NT2/D1 (cell line): ENCODE measurements around the gene TTC34.

Experiments
- DNase-seq: peaks from one replicate; pipeline ENCODE4 v3.0.0-alpha.2; 2011; ENCODE audit warnings: low read depth, low spot score
- H3K27me3 ChIP-seq: 2 replicates; pipeline ENCODE4 v1.6.0; 2011; ENCODE audit warnings: mild to moderate bottlenecking; ENCODE audit not compliant: insufficient read length, insufficient read depth
- H3K36me3 ChIP-seq: 2 replicates; pipeline ENCODE4 v1.6.1; 2011; ENCODE audit warnings: mild to moderate bottlenecking, low read length, mixed read lengths; ENCODE audit not compliant: insufficient read depth, insufficient read length
- H3K4me1 ChIP-seq: 2 replicates; pipeline ENCODE4 v1.5.1; 2011; ENCODE audit not compliant: insufficient read depth, insufficient read length
- H3K4me3 ChIP-seq: 2 replicates; pipeline ENCODE4 v1.5.1; 2011; ENCODE audit warnings: low read depth; ENCODE audit not compliant: insufficient read length
- H3K9ac ChIP-seq: 2 replicates; pipeline ENCODE4 v1.6.0; 2011; ENCODE audit warnings: low read depth; ENCODE audit not compliant: insufficient read length
- H3K9me3 ChIP-seq: 2 replicates; pipeline ENCODE4 v1.5.1; 2011; ENCODE audit warnings: mild to moderate bottlenecking, low read length; ENCODE audit not compliant: insufficient read depth
- SUZ12 ChIP-seq: IDR thresholded peaks from 2 replicates; pipeline ENCODE4 v1.6.1; 2011; ENCODE audit not compliant: insufficient read length, insufficient read depth; ENCODE audit errors: extremely low read depth
- YY1 ChIP-seq: IDR thresholded peaks from 2 replicates; pipeline ENCODE4 v1.6.1; 2011; ENCODE audit not compliant: insufficient read length, insufficient read depth
- ZNF274 ChIP-seq: IDR thresholded peaks from 2 replicates; pipeline ENCODE4 v1.6.1; 2011; ENCODE audit warnings: mild to moderate bottlenecking, low read depth, low read length

TTC34 gene, protein sequence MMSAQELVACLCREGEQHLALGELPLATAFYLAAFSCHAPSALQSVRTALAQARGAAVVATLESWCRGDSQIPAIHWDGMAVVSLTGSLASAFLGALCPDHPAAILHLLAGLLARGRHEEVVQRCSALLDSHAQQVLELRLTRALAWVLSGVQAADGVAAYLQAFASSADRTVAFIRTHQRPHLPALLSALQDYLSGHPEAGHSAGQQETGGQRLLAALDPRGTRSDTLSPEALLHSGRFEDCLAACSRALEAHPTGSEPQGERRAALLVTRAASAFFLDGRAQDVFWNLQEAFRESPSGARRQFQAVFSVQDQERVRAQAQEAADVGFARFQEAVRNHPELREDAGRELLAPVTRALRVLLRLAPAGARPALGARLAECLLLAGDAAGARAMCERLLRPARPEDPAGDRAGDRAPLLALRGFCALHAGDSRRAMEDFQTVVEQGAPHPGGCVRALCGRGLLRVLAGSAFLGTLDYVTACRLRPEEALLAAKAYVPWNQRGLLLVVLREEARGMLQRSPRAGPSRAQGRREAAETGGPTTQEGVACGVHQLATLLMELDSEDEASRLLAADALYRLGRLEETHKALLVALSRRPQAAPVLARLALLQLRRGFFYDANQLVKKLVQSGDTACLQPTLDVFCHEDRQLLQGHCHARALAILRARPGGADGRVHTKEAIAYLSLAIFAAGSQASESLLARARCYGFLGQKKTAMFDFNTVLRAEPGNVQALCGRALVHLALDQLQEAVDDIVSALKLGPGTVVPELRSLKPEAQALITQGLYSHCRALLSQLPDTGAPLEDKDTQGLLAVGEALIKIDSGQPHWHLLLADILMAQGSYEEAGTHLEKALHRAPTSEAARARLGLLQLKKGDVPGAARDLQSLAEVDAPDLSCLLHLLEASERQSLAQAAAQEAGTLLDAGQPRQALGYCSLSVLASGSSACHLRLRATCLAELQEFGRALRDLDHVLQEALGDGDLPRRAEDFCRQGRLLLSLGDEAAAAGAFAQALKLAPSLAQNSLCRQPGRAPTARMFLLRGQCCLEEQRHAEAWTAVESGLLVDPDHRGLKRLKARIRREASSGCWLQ

DNA sequence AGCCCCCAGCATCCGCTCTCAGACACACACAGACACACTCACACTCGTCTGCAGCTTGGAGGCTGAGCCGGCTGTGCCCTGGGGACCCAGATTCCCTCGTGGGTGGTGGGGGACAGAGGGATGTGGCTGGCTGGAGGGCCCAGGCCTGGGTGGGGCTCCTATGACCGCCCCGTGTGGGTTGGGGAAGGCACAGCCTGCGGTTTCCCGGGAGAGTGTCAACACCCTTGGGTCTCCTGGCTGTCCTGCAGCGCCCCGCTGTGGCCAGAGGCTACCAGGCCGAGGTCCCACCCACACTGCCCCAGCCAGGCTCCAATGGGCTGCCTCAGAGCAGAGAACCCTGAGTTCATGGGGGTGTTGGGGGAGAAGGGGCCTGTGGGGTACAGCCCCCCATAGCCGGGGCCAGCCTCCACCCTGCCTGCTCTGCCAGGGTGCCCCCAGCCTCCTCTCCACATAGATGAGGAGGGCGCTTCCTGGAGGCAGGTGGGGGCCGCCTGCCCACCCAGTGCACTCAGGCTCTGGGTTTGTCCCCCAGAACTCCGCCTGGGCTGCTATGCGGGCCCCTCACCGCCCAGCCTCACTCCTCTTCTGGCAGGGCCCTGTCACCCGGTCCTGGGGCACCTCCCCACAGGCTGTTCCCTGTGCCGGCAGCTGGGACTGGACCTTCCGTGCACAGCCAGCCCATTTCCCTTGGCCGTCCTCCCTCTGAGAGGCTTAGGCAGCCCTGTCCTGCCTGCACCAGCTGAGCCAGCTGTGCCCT is at the start of gene TTC34:
Gene TTC34 (minus strand): TSS at position 159 of the 757 bp plus-strand sequence. CDS start 866 bp downstream, outside the sequence.
- H3K9ac ChIP-seq, result peak within 1 kb of the TSS; percentile 32
- TF ChIP-seq YY1, result no peak
- TF ChIP-seq SUZ12, result no peak
- TF ChIP-seq ZNF274, result no peak
- H3K4me3 ChIP-seq, result no peak within 1 kb of the TSS
- no peaks in the 10 kb centered on the region for H3K9me3 ChIP-seq
- H3K4me1 ChIP-seq, result peaks cover 14% of the 10 kb centered on the region
- H3K27me3 ChIP-seq, result no peaks in the 10 kb centered on the region
- no peak for DNase-seq
- H3K36me3 ChIP-seq, result no peaks in the 10 kb centered on the region

DNA sequence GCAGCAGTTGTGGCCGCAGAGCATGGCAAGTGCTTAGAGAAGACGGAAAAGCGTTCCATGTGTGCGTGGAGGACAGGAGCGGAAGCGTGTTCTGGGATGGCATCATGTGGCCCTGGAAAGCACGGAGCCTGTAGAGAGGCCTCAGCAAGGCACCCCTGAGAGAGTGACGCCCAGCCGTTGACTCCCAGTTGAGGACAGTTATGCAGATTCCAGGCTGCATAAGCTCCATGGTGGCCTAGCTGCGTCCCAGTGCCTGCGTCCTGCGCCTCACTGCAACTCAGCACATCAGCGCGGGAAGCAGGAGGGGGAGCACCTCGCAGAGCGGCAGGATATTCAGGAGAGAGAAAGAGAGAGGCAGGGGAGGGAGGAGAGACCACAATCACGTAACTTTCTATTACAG is 49.0 kb upstream of the TTC34 start:
- no peak for DNase-seq
- H3K4me1 ChIP-seq, result peaks cover 5% of the 10 kb centered on the region
- no peak overlapping the region for H3K4me3 ChIP-seq
- no peak overlapping the region for H3K9ac ChIP-seq
- H3K27me3 ChIP-seq, result no peaks in the 10 kb centered on the region
- no peaks in the 10 kb centered on the region for H3K9me3 ChIP-seq
- TF ChIP-seq YY1 (no peak), SUZ12 (no peak), ZNF274 (no peak)
- H3K36me3 ChIP-seq, result no peaks in the 10 kb centered on the region

DNA sequence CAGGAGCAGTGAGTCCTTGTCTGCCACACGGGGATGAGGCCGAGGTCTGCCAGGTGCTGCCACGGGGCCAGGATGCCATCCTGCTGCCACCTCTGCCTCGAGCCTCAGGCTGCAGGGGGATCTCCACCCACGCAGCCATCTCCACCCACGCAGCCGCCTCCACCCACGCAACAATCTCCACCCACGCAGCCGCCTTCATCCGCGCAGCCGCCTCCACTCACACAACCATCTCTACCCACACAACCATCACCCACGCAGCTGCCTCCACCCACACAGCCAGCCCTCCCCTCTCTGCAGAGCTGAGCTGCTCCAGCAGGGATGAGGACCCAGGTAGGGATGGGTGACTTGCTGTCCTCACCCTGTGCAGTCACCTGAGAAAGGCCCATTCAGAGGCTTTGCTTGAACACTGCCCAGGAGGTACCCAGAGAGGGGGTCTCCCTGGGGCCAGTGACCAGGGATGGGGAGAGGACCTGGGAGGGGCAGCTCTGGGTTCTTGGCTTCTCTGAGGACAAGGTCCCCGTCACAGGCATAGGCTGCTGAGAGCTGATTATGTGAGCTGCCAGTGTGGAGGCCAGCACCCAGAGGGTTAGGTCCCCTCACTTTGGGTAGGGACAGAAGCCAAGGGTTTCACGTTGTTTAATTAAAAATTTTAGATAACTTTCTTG is 46.6 kb upstream of the TTC34 start:
- no peak overlapping the region for H3K9ac ChIP-seq
- H3K9me3 ChIP-seq, result peaks cover 10% of the 10 kb centered on the region; the same call in 1 of the 2 replicates
- TF ChIP-seq ZNF274 (no peak), YY1 (no peak), SUZ12 (no peak)
- H3K4me1 ChIP-seq, result peaks cover 8% of the 10 kb centered on the region
- no peaks in the 10 kb centered on the region for H3K27me3 ChIP-seq
- no peaks in the 10 kb centered on the region for H3K36me3 ChIP-seq
- no peak for DNase-seq
- H3K4me3 ChIP-seq, result no peak overlapping the region

DNA sequence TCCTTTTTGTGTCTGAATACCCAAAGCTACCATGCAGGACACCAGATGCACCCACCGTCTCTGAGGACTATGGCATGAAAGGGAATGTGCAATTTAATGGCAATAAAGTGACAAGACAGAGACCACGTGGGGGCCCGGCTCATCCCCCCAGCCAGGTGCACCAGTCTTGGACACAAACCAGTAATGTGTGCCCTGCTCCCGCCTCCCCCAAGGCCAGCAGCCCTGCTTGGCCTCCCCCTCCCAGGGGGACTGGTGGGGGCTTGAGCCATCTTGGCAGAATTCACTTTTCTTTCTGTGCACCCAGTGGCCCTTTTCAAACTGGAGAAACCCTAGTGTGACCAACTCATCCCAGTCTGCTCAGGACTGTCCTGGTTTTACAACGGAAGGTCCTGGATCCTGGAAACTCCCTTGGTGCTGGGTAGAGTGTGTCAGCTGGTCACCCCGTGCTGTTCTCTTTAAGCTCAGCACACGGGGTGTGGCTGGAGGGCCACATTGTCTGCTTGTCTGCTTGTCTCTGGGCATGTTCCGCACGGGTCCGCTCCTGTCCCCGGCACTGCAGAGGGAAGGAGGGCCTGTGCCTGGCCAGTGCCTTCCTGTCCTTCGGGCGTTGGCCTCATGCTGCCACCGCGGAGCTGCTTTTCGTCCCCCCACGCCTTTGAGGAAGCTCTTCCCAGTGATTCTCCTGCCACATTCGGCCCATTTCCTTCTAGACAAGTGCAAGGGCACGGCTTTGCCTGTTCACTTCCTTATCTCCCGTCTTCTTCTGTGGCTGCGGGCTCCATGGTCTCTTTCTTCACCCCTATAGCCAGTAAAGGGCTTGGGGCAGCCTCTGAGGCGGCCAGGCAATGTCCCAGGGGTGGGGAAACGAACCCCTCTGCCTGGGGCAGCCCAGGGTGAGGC is 45.8 kb upstream of the TTC34 start:
- TF ChIP-seq SUZ12 (no peak), YY1 (no peak), ZNF274 (no peak)
- Histone ChIP-seq H3K4me1 (peaks cover 8% of the 10 kb centered on the region), H3K9ac (no peak overlapping the region), H3K9me3 (peaks cover 10% of the 10 kb centered on the region; the same call in 1 of the 2 replicates), H3K27me3 (no peaks in the 10 kb centered on the region), H3K4me3 (no peak overlapping the region), H3K36me3 (no peaks in the 10 kb centered on the region)
- DNase-seq, result no peak

DNA sequence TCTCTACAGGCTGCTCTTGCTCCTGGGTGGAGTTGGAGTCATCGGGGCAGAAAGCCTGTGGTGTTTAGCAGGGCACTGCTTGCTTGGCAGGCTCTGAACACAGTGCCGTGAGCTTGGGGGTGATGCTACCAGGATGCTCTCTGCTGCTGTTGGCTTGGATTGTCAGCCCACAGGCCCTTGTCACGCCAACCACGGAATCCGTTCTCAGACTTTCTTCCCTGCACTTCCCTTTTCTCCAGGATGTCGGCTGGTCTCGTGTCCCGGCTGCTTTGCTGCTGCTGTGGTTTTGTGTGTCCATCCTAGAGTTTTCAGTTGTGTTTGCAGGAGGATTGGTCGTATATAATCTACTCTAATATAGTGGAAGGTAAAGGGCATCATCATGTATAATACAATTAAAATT is 44.4 kb upstream of the TTC34 start:
- Histone ChIP-seq H3K27me3 (no peaks in the 10 kb centered on the region), H3K4me1 (peaks cover 8% of the 10 kb centered on the region), H3K36me3 (no peaks in the 10 kb centered on the region), H3K4me3 (no peak overlapping the region), H3K9ac (no peak overlapping the region), H3K9me3 (peaks cover 10% of the 10 kb centered on the region; the same call in 1 of the 2 replicates)
- TF ChIP-seq SUZ12 (no peak), YY1 (no peak), ZNF274 (no peak)
- DNase-seq, result no peak
